ENCODE data around the gene ADGRV1.

DNA sequence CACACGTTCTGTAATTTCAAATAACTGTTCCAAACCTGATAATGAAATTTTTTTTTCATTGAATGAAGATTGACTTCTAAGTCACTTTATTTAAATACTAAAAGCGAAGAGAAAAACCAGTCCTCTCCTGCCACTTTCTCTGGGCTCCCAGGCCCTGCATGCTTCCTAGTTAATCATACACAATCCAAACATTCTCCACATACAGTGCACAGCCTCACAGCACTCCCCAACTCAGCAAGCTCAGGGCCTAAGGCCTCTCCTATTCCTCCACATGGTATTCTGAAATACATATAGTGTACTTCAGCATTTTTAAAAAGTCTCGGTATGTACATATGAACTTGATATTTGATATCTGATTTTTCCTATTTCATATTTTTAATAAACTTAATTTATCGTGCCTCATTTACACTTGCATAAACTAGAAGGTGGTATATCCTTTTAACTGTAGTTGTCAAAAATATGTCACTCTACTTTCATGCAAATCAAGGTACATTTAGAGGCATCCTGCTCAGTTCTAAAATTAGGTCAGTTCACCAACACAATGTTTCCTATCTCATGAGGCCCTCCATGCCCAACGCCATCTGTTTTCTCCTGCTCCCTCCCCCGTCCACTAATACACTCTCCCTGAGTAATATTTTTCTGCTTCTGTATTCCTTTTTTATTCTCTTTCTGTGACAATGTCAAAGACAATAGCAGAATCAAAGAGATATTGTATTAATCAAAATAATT is 617.9 kb downstream of the ADGRV1 start:
- TF ChIP-seq GATA2 (IDR thresholded peaks at IDR 0.05; ENCODE audit: low read depth, low read length) = no peak
- no peak for TF ChIP-seq GATA3 (IDR thresholded peaks at IDR 0.05; ENCODE audit: low read depth, low read length)
